Neural progenitor cell (in vitro differentiated cells): ENCODE measurements around the gene COMMD8. TPM values are rescaled to one million over a fixed set of nuclear protein-coding genes. Genes with fewer than 3 reads are reported as not detected.

ENCODE experiments used
- DNase-seq: peaks from one replicate; pipeline ENCODE4 v3.0.0-alpha.2; 2016; ENCODE audit warnings: low spot score
- H2AFZ ChIP-seq: fragments of 200-600 bp; sonication (generic); replicated peaks from 2 replicates; pipeline ENCODE4 v1.6.1; 2016; ENCODE audit warnings: antibody characterized with exemption
- H3F3A ChIP-seq: fragments of 200-600 bp; sonication (generic); 2 replicates; pipeline ENCODE4 v1.6.1; 2016; ENCODE audit warnings: antibody characterized with exemption, low read depth
- H3K27ac ChIP-seq: fragments of 200-600 bp; sonication (generic); 2 replicates; pipeline ENCODE4 v1.5.1; 2016; ENCODE audit warnings: mild to moderate bottlenecking
- H3K27me3 ChIP-seq: fragments of 200-600 bp; sonication (generic); 2 replicates; pipeline ENCODE4 v1.6.1; 2016; ENCODE audit warnings: mild to moderate bottlenecking, moderate library complexity
- H3K36me3 ChIP-seq: fragments of 200-600 bp; sonication (generic); 2 replicates; pipeline ENCODE4 v1.5.1; 2016
- H3K4me1 ChIP-seq: fragments of 200-600 bp; sonication (generic); 2 replicates; pipeline ENCODE4 v1.6.1; 2016; ENCODE audit warnings: mixed run types
- H3K4me2 ChIP-seq: fragments of 200-600 bp; sonication (generic); 2 replicates; pipeline ENCODE4 v1.6.1; 2016
- H3K4me3 ChIP-seq: fragments of 200-600 bp; sonication (generic); 2 replicates; pipeline ENCODE4 v1.5.1; 2016
- H3K79me2 ChIP-seq: fragments of 200-600 bp; sonication (generic); 2 replicates; pipeline ENCODE4 v1.6.1; 2016; ENCODE audit warnings: low read depth
- H3K9ac ChIP-seq: fragments of 200-600 bp; sonication (generic); 2 replicates; pipeline ENCODE4 v1.6.1; 2016
- H3K9me3 ChIP-seq: fragments of 200-600 bp; sonication (generic); 2 replicates; pipeline ENCODE4 v1.5.1; 2016; ENCODE audit warnings: low read depth
- H4K20me1 ChIP-seq: fragments of 200-600 bp; sonication (generic); 2 replicates; pipeline ENCODE4 v1.6.1; 2016; ENCODE audit warnings: low read depth
- H3K27ac Mint-ChIP-seq: 3 replicates; pipeline ENCODE4 v1.8.0; 2021; ENCODE audit warnings: mixed read lengths
- H3K27me3 Mint-ChIP-seq: 2 replicates; pipeline ENCODE4 v1.8.0; 2022; ENCODE audit warnings: low read depth, mild to moderate bottlenecking, inconsistent platforms, moderate library complexity, mixed read lengths; ENCODE audit not compliant: insufficient read depth
- H3K36me3 Mint-ChIP-seq: 3 replicates; pipeline ENCODE4 v1.8.0; 2021; ENCODE audit warnings: mixed read lengths
- H3K4me1 Mint-ChIP-seq: 3 replicates; pipeline ENCODE4 v1.8.0; 2021; ENCODE audit warnings: mixed read lengths
- H3K4me3 Mint-ChIP-seq: 3 replicates; pipeline ENCODE4 v1.8.0; 2021; ENCODE audit warnings: mild to moderate bottlenecking, moderate library complexity, mixed read lengths
- H3K9me3 Mint-ChIP-seq: 3 replicates; pipeline ENCODE4 v1.8.0; 2020; ENCODE audit warnings: mixed read lengths
- CTCF ChIP-seq: fragments of 200-600 bp; sonication (generic); IDR thresholded peaks from 2 replicates; pipeline ENCODE4 v1.5.1; 2017; ENCODE audit warnings: antibody characterized with exemption, mild to moderate bottlenecking
- EZH2 ChIP-seq: fragments of 200-600 bp; sonication (generic); IDR thresholded peaks from 2 replicates; pipeline ENCODE4 v1.6.1; 2017; ENCODE audit warnings: antibody characterized with exemption, mild to moderate bottlenecking, moderate library complexity
- EZH2phosphoT487 ChIP-seq: fragments of 200-600 bp; sonication (generic); IDR thresholded peaks from 2 replicates; pipeline ENCODE4 v1.6.1; 2017; ENCODE audit warnings: antibody characterized with exemption
- total RNA-seq: library from RNA; depleted of rRNA; stranded (reverse); fragments of >200 nt; gene quantifications from 2 replicates; pipeline ENCODE4 v1.2.3, GENCODE V29; 2015; ENCODE audit warnings: low replicate concordance

COMMD8 gene
- total RNA-seq, 1 donor from 2014 or later = 46.1 TPM

- Mint-ChIP-seq H3K36me3 (peaks cover 10% of the 10 kb centered on the region), H3K9me3 (no peaks in the 10 kb centered on the region), H3K27ac (no peak overlapping the region), H3K4me1 (peaks cover 24% of the 10 kb centered on the region), H3K27me3 (no peaks in the 10 kb centered on the region), H3K4me3 (peak overlapping the region; percentile 89)
- peaks cover 4% of the 10 kb centered on the region for H4K20me1 ChIP-seq
- peak overlapping the region; percentile 89 for H3K4me3 ChIP-seq
- H3K9ac ChIP-seq = peak overlapping the region; percentile 44
- H3K27ac ChIP-seq = peak overlapping the region; percentile 34
- H3K9me3 ChIP-seq = no peaks in the 10 kb centered on the region
- H2AFZ ChIP-seq = peak overlapping the region; percentile 90
- H3K4me2 ChIP-seq = peak overlapping the region; percentile 78
- peaks cover 8% of the 10 kb centered on the region for H3K36me3 ChIP-seq
- H3K79me2 ChIP-seq = peaks cover 23% of the 10 kb centered on the region
- no peak for DNase-seq
- peaks cover 8% of the 10 kb centered on the region for H3F3A ChIP-seq
- no peaks in the 10 kb centered on the region for H3K4me1 ChIP-seq
- no peaks in the 10 kb centered on the region for H3K27me3 ChIP-seq
- TF ChIP-seq EZH2phosphoT487 (no peak), EZH2 (no peak), CTCF (no peak)
Measured at GRCh38 chr4:47462799-47463234, 685 bp downstream of the COMMD8 start.

- H3K9ac ChIP-seq = no peak overlapping the region
- TF ChIP-seq EZH2phosphoT487 (no peak), EZH2 (no peak), CTCF (no peak)
- H3F3A ChIP-seq = no peaks in the 10 kb centered on the region
- Mint-ChIP-seq H3K27me3 (no peaks in the 10 kb centered on the region), H3K4me1 (no peaks in the 10 kb centered on the region), H3K27ac (no peak overlapping the region), H3K36me3 (peaks cover 9% of the 10 kb centered on the region), H3K4me3 (no peak overlapping the region), H3K9me3 (no peaks in the 10 kb centered on the region)
- H4K20me1 ChIP-seq = no peaks in the 10 kb centered on the region
- H3K4me3 ChIP-seq = no peak overlapping the region
- no peak overlapping the region for H3K4me2 ChIP-seq
- H3K36me3 ChIP-seq = no peaks in the 10 kb centered on the region
- H3K4me1 ChIP-seq = no peaks in the 10 kb centered on the region
- no peak for DNase-seq
- H3K27me3 ChIP-seq = no peaks in the 10 kb centered on the region
- no peaks in the 10 kb centered on the region for H3K9me3 ChIP-seq
- no peak overlapping the region for H2AFZ ChIP-seq
- H3K27ac ChIP-seq = no peak overlapping the region
- H3K79me2 ChIP-seq = no peaks in the 10 kb centered on the region
Measured at GRCh38 chr4:47451657-47452056, 11.8 kb downstream of the COMMD8 start.

GRCh38 chr4:47444031-47444430, 19.5 kb downstream of the COMMD8 start:
- no peak for DNase-seq
- Mint-ChIP-seq H3K36me3 (no peaks in the 10 kb centered on the region), H3K4me1 (no peaks in the 10 kb centered on the region), H3K27ac (no peak overlapping the region), H3K27me3 (no peaks in the 10 kb centered on the region), H3K9me3 (no peaks in the 10 kb centered on the region), H3K4me3 (no peak overlapping the region)
- no peak overlapping the region for H2AFZ ChIP-seq
- H3K27me3 ChIP-seq = no peaks in the 10 kb centered on the region
- no peak overlapping the region for H3K4me3 ChIP-seq
- no peaks in the 10 kb centered on the region for H3K9me3 ChIP-seq
- no peaks in the 10 kb centered on the region for H3K4me1 ChIP-seq
- no peak overlapping the region for H3K4me2 ChIP-seq
- no peaks in the 10 kb centered on the region for H3F3A ChIP-seq
- TF ChIP-seq EZH2phosphoT487 (no peak), CTCF (no peak), EZH2 (no peak)
- H3K79me2 ChIP-seq = no peaks in the 10 kb centered on the region
- no peak overlapping the region for H3K27ac ChIP-seq
- H3K9ac ChIP-seq = no peak overlapping the region
- H4K20me1 ChIP-seq = no peaks in the 10 kb centered on the region
- H3K36me3 ChIP-seq = no peaks in the 10 kb centered on the region

- no peak overlapping the region for H3K27ac Mint-ChIP-seq
- no peak overlapping the region for H3K4me2 ChIP-seq
- no peaks in the 10 kb centered on the region for H3K79me2 ChIP-seq
- no peaks in the 10 kb centered on the region for H3K27me3 Mint-ChIP-seq
- no peaks in the 10 kb centered on the region for H3K9me3 ChIP-seq
- DNase-seq = no peak
- H4K20me1 ChIP-seq = no peaks in the 10 kb centered on the region
- no peaks in the 10 kb centered on the region for H3K27me3 ChIP-seq
- H3K9ac ChIP-seq = no peak overlapping the region
- H3K36me3 Mint-ChIP-seq = no peaks in the 10 kb centered on the region
- H3K4me3 Mint-ChIP-seq = no peak overlapping the region
- no peaks in the 10 kb centered on the region for H3K4me1 ChIP-seq
- no peak for TF ChIP-seq CTCF
- no peak for TF ChIP-seq EZH2phosphoT487
- no peak for TF ChIP-seq EZH2
- H2AFZ ChIP-seq = no peak overlapping the region
- no peak overlapping the region for H3K27ac ChIP-seq
- H3K4me3 ChIP-seq = no peak overlapping the region
- H3K9me3 Mint-ChIP-seq = no peaks in the 10 kb centered on the region
- no peaks in the 10 kb centered on the region for H3K4me1 Mint-ChIP-seq
- H3K36me3 ChIP-seq = no peaks in the 10 kb centered on the region
- H3F3A ChIP-seq = no peaks in the 10 kb centered on the region
Measured at GRCh38 chr4:47442980-47443379, 20.5 kb downstream of the COMMD8 start.
